GM18502 (cell line): ENCODE results near the gene ZDHHC18.
"Not testable (repeated sequence)": the region's sequence is repeated elsewhere in the genome, so short reads cannot be mapped to it uniquely, and the experiment has no call there.

ENCODE experiments used
- ATAC-seq: cut with Tn5 transposase; IDR thresholded peaks from one replicate; pipeline ENCODE4 v1.9.1; 2021; ENCODE audit warnings: mild to moderate bottlenecking; ENCODE audit not compliant: unreplicated experiment, poor library complexity

The ZDHHC18 gene

DNA sequence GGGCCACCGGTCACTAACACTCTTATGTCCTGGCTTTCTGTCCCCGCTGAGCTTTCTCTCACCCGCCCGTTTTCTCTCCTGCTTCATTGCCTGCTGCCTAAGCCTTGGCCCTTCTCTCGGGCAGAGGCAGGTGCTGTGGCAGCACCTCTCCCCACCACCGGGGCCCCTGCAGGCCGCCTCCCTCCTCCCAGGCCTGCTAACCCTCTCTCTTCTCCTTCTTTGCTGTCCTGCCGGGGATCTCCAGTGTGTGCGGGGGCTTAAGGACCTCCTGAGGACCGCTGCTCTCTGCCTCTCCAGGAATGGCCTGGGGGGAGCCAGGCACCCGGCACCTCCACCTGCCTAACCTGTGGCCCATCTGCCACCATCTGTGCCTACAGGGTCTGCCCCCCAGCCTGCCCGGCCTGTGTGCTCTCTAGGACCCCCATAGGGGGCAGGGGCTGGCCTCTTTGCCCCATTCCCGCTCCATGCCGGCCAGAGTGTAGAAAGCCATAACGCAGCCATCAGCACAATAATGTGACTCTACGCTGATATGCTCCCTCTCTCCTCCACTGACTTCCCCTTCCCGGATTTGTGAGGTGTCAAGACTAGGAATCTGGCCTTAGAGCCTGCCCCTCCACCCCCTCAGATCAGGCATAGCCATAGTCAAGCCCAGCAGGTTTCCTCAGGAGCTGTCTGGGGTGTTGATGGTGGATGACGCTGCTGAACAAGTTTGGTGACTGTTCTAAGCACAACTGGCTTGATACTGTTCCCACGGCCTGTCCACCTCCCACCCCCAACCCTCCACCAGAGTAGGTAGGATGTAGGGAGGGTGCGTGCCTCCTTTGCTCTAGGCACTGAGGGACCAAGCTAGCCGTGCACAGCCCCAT, 30.3 kb downstream of the ZDHHC18 start:
- ATAC-seq, result no peak

DNA sequence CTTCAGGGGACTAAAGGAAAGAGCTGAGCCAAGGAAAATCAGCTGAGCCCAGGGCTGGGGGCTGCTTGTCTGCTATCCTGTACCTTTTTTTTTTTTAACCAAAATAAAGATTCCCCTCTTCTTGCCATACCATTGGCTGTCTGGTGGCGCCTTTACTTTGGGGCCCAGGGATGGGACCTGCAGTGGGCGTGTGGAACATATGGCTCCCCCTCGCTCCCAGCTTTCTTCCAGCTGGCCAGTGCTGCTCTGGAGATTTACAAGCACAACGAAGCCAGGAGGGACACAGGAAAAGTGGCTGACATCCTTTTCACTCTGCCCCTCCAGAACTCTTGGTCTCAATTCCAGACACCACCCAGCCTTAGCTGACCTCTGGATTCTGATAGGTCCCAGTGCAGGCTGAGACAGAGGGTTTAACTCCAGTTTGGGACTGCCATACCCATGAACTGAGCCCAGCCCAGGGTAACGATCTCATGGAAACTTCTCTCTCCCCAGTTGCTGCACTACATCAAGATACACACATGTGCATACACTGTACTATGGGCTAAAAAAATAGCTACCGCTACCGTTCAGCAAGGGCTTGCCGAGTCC, 31.1 kb downstream of the ZDHHC18 start:
- ATAC-seq, result no peak

DNA sequence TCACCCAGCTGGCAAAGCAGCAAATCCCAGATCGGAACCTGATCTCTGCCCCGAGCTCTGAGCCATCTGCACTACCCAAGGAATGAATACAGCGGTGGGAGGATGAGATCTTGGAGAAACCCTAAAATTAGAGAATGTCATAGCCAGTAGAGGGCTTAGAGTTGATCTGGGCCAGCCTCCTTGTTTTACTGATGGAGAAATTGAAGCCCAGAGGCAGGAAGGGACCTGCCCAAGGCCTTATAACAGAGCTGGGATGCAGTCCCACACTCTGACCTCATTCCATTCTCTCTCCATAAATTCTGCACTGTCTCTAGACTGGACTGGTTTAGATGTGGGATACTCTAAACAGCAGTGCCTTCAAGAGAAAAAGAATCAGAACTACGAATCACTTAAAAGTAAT, 31.7 kb downstream of the ZDHHC18 start:
- no peak for ATAC-seq

DNA sequence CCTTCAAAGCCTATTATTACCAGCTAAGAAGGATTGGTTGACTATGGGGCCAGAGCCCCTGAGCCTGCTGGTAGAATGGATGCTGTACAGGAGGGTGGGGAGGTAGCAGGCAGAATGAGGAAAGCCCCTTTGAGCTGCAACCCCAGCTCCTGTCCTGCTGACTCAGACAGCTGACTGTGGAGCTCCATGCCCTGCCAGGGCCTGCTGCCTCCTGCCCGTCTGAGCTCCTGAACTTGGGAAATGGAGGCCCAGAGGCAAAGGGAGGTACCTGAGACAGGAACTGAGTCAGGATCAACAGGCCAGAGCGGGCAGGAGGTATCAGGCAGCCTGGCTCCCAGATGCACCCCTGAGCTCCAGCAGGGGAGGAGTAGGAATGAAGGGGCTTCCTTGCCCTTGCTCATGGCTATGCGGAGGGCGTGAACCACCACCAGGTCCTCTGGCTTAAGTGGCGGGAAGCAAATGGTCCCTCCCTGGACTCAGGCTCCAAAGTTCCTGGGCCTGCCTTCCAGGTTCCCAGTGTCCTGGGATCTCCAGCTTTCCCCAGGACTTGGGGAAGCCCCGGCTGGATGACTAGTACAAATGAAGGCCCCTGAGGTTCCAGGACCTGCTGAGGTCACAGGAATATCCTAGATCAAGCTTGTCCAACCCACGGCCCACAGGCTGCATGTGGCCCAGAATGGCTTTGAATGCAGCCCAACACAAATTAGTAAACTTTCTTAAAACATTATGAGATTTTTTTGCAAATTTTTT, 32.6 kb downstream of the ZDHHC18 start:
- no peak for ATAC-seq

DNA sequence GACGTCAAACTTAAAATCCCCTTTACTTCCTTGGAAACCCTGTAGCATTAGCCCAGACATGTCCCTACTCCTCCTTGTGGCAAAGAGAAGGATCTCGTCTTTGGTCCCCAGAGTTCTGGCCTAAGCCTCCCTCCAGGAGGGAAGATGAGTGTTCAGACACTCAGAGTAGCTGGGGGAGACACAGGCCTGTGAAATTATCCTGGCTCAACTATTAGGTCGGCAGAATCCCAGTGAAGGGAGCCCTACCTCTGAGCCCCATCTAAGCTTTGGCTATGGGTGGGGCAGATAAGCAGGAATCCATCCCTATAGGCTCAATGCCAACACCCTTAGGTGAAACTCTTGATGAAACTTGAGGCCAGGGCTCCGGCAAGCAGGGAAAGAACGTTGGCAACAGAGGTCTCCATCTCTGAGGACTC, 34.8 kb downstream of the ZDHHC18 start:
- ATAC-seq, result no peak

DNA sequence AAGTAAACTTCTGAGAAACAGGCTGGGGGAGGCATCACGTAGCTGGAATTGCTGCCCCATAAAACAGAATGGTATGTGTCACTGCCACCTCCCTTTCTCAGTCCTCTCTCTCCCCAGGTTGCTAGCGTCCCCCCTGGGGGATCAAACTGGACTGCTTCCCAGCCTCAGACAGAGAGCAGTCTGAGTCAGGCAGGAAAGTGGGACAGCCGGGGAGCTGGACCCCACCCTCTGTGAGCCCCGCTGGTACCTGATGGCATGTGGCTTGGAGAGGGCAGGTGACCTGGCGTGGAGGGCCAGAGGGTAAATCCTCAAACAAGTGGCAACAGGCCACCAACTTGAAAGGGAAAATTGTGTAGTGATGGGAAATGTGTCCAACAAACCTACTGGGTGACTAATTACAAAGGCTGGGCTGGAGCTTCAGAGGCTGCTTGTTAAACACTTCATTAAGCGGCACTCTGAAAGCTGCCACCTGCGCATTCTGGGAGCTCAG, 35.4 kb downstream of the ZDHHC18 start:
- ATAC-seq, result no peak

DNA sequence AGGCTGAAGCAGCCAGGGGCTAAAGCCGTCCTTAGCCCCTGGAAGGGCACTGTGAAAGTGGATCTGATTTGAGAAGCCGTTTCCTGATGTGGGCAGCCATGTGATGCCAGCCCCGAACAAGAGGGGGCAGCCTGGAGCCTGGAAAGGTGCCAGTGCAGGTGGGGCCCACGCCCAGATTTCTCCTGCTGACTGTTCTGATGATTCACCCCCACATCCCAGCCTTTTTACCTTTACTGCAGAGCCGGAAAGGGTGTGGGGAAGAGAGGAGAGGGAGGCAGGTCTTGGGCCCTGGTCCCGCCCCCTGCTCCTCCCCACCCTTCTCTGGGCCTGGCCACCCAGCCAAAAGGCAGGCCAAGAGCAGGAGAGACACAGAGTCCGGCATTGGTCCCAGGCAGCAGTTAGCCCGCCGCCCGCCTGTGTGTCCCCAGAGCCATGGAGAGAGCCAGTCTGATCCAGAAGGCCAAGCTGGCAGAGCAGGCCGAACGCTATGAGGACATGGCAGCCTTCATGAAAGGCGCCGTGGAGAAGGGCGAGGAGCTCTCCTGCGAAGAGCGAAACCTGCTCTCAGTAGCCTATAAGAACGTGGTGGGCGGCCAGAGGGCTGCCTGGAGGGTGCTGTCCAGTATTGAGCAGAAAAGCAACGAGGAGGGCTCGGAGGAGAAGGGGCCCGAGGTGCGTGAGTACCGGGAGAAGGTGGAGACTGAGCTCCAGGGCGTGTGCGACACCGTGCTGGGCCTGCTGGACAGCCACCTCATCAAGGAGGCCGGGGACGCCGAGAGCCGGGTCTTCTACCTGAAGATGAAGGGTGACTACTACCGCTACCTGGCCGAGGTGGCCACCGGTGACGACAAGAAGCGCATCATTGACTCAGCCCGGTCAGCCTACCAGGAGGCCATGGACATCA, 36.5 kb downstream of the ZDHHC18 start, which contains the start of gene SFN:
SFN (plus strand) TSS at position 369 of the 904 bp plus-strand sequence; CDS start at position 433, 64 bp downstream.
- ATAC-seq, result no peak

DNA sequence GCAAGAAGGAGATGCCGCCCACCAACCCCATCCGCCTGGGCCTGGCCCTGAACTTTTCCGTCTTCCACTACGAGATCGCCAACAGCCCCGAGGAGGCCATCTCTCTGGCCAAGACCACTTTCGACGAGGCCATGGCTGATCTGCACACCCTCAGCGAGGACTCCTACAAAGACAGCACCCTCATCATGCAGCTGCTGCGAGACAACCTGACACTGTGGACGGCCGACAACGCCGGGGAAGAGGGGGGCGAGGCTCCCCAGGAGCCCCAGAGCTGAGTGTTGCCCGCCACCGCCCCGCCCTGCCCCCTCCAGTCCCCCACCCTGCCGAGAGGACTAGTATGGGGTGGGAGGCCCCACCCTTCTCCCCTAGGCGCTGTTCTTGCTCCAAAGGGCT, 37.2 kb downstream of the ZDHHC18 start:
- ATAC-seq, result no peak

DNA sequence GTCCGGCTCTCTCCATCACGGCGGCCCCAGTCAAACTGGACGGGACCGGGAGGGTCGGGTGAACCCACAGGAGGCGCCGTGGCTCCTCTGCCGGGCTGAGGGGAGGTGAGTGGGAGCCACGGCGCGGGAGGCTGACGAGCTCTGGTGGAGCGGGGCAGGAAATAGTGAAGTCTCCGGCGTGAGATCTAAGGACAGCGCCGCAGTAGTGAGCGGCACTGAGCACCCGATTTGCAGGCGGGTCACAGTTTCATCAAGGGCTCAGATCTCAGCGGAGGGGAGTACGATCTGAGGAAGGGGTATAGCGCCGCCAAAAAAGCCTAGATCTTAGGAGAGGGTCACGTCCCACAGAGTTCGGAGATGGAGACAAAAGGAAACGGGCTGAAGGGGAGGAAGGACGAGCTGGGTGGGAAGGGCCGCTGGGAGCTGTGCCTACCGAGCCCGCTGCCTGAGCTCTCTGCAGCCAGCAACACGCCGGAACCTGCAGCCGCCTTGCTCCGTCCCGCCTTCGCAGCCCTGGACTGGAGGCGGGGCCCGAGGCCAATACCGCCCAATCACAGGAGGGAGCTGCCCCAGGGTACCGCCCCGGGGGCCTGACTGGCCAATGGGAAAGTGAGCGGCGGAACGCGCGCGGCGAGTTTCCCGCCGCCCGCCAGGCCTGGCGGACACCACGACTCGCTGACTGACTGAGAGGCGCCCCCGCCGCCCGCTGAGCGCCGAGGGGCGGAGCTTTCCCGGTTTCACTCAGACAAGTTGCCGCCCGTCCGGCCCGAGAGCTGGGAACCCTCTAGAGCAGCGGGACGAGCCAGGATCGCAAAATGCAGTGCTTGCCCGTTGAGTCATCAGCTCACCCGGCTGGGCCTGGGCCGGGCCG, 38.4 kb downstream of the ZDHHC18 start:
- ATAC-seq, result peak; percentile 94

DNA sequence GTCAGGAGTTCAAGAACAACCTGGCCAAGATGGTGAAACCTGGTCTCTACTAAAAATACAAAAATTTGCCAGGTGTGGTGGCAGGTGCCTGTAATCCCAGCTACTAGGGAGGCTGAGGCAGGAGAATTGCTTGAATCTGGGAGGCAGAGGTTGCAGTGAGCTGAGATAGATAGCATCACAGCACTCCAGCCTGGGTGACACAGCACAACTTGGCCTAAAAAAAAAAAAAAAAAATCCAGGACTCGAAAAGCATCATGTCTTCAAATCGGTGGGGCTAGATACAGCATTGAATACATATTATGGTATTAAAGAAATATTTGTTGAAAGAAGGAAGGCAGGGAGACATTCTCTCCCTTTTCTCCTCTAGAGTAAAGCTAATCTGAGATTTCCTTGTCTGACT, 46.6 kb downstream of the ZDHHC18 start:
- ATAC-seq, result not testable (repeated sequence)

DNA sequence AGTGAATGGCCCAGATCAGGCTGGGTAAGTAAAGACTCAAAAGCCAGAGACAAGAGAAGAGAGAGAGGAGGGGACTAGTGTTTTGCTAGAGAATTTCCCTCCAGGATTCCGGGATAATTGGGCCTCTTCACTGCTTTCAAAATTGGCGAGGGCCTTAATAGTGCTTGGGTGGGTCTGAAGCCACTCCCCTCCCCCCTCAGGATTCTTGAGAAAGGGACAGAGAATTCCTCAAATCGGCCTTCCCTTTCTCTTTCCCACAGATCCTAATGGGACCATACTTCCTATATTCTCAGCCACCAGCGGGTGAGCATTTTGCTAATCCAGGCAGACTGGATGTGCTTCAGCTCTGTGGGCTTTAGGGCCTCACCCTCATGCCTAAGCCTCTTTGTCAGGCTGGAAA, 48.4 kb downstream of the ZDHHC18 start:
- ATAC-seq, result no peak

DNA sequence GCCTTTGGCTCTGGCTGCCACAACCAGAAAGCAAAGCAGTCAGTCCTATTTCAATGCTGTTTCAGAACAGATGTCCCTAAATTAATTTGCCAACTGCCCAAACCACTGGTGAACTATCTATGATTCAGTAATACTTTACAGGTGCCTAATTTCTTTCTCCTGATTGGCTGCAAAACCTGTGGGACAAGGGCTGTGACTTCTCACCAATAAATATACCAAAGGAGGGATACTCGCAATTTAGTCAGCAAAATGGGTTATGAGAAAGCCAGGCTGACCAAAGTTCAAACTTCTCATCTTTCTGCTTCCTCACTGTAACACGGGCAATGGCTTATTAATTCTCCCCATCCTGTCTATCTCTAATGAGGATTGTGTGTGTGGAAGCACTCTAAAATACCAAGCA, 50.8 kb downstream of the ZDHHC18 start:
- ATAC-seq, result no peak

DNA sequence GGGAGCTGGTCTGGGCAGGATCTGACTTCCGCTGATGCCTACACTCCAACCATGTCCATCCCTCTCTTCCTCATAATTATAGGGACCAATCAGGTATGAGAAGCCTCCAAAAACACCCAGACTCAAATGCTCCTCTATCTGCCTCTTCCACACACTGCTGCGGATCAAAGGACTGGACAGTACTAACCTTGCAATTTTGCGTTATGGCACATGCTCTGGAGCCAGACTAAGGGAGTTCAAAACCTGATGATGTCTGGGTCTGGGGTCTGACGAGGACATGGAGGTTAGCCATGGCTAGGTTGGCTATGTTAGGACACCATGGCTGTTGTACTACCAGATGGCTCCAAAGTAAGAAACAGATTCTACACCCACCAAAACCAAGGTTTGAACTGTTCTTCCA, 53.3 kb downstream of the ZDHHC18 start:
- ATAC-seq, result no peak

DNA sequence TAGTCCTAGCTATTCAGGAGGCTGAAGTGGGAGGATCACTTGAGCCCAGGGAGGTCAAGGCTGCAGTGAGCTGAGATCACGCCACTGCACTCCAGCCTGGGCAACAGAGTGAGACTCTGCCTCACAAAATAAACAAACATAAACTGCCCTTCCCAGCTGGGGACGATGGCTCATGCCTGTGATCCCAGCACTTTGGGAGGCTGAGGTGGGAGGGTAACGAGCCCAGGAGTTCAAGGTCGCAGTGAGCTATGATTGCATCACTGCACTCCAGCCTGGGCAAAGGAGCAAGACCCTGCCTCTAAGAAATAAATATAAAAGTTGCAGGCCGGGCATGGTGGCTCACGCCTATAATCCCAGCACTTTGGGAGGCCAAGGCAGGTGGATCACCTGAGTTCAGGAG, 55.1 kb downstream of the ZDHHC18 start:
- not testable (repeated sequence) for ATAC-seq

DNA sequence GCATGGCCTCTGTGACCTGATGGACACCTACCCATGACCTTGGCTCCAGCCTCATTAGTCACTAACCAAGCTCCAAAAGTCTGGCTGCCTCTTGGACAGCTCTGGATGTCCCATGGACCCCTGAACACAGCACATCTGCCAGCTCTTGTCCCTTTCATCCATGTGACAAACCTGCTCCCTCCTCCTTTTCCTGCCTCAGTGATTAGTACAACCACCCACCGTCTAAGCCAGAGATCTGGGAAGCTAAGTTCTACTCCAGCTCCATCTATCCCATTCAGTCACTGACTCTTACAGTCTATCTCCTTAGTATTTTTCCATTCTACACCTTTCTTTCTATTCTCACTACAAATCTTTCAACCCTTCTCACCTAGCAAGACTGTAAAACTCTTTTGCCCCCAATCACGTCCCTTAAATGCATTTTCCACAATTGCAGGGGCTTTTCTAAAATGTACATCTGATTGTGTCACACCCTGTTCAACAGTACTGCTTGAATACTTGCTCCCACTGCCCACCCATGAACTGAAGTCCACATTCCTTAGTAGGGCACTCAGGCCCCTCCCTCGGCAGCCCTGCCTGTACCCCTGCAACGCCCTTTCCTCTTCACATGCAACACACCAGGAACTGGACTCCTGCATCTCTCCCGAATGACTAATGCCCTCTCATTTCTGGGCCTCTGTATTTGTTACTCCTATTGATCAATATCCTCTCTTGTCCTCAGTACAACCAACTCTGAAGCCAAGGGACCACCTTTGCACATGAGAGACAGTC, 56.4 kb downstream of the ZDHHC18 start:
- ATAC-seq, result no peak

DNA sequence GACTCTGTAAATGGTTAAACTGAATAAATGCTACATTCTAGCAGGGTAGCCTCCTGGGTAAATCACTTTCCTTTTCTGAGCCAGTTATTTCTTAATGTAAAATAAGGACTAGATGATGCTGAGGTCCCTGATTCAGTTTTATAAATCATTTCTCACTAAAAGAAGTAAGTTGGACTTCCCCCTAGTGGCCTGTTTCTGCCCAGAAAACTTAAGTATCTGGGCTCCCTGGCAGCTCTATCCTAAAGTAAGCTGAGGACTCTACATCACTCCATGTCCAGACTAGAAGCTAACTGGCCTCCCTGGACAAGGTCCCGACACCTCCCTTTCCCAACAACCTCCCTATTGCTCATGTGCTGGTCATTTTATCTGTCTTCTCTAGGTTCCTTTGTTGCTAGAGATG, 60.6 kb downstream of the ZDHHC18 start:
- no peak for ATAC-seq

DNA sequence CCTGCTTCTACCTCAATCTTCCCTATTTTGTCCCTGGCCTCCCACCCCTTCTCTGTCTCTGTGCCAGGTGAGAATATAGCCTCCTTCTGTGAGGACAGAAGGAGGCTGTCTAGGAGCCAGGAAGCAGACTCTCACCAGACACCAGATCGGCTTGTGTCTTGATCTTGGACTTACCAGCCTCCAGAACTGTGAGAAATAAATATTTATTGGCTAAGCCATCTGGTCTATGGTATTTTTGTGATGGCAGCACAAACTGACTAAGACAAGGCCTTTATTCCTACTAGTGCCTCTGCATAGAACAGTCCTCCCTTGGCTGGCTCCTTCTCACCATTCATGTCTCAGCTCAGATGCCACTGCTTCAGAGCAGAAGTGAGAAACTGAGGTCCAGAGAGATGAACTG, 61.7 kb downstream of the ZDHHC18 start:
- ATAC-seq, result no peak
